Endothelial cell of umbilical vein (primary cell): ENCODE results near the gene COG2. TPM values are rescaled to one million over a fixed set of nuclear protein-coding genes. Genes with fewer than 3 reads are reported as not detected.

Source experiments
- BruUV-seq: library from RNA; stranded (reverse); fragments of 400-500 nt; replicated peaks from 2 replicates; lab custom pipeline; 2021; lab: Mats Ljungman, UMichigan
- CTCF ChIA-PET: fragments of 300-600, 350-600 bp; sonication (Branson Sonifier 250); formaldehyde crosslinking; loops from one replicate; lab custom pipeline; 2021; ENCODE audit warnings: antibody characterized with exemption, inconsistent platforms; lab: Charles Lee
- POLR2A ChIA-PET: fragments of 300-600, 350-600 bp; sonication (Branson Sonifier 250); formaldehyde crosslinking; loops from one replicate; lab custom pipeline; 2021; ENCODE audit warnings: antibody characterized with exemption, inconsistent platforms; lab: Charles Lee
- DNase-seq: peaks from one replicate; pipeline ENCODE4 v3.0.0-alpha.2; 2011; ENCODE audit warnings: low read depth, low spot score
- FAIRE-seq: peaks from 2 replicates; lab custom pipeline; 2011; peaks lifted over from hg19 to GRCh38; lab: Jason Lieb, UNC
- H2AFZ ChIP-seq: 2 replicates; pipeline ENCODE4 v1.6.0; 2012; ENCODE audit warnings: low read depth, low read length, control low read depth, inconsistent platforms
- H3K27ac ChIP-seq: 2 replicates; pipeline ENCODE4 v1.5.1; 2011; ENCODE audit warnings: low read depth, mild to moderate bottlenecking, control low read depth, low read length, moderate library complexity; ENCODE audit not compliant: insufficient read depth
- H3K27me3 ChIP-seq, 2 experiments: 2 replicates each; pipeline versions ENCODE4 v1.6.0 to v1.6.1; 2011; ENCODE audit warnings: low read length in 2 of 2, mixed read lengths in 1 of 2; ENCODE audit not compliant: control insufficient read depth in 2 of 2, insufficient read depth in 2 of 2
- H3K36me3 ChIP-seq, 2 experiments: 2 replicates in 1 of 2; 3 replicates in 1 of 2; pipeline ENCODE4 v1.5.1; 2011; ENCODE audit warnings: low read length in 2 of 2, mild to moderate bottlenecking in 1 of 2, moderate library complexity in 1 of 2; ENCODE audit not compliant: control insufficient read depth in 2 of 2, insufficient read depth in 2 of 2; ENCODE audit errors: extremely low read depth in 1 of 2
- H3K4me1 ChIP-seq: 3 replicates; pipeline ENCODE4 v1.5.1; 2011; ENCODE audit warnings: mild to moderate bottlenecking, low read length; ENCODE audit not compliant: control insufficient read depth, insufficient read depth; ENCODE audit errors: extremely low read depth
- H3K4me2 ChIP-seq: 2 replicates; pipeline ENCODE4 v1.6.1; 2011; ENCODE audit warnings: low read length, control low read depth, mixed read lengths; ENCODE audit not compliant: insufficient read depth
- H3K4me3 ChIP-seq, 3 experiments: fragments of 200-600 bp in 1 of 3; sonication (generic), shearing (Covaris generic) in 1 of 3; replicated peaks in 1 of 3; 2 replicates each; pipeline ENCODE4 v1.5.1; 2011 to 2016; ENCODE audit warnings: control low read depth in 3 of 3, low read length in 3 of 3, mild to moderate bottlenecking in 2 of 3, inconsistent platforms in 1 of 3, low read depth in 1 of 3, moderate library complexity in 1 of 3; ENCODE audit not compliant: insufficient read depth in 1 of 3
- H3K79me2 ChIP-seq: 2 replicates; pipeline ENCODE4 v1.6.0; 2012; ENCODE audit warnings: low read length, inconsistent platforms; ENCODE audit not compliant: control insufficient read depth, insufficient read depth
- H3K9ac ChIP-seq: replicated peaks from 2 replicates; pipeline ENCODE3; 2011; ENCODE audit warnings: low read length, control low read depth; ENCODE audit not compliant: insufficient read depth; ENCODE audit errors: extremely low read depth
- H3K9me1 ChIP-seq: replicated peaks from 3 replicates; pipeline ENCODE4 v1.6.0; 2011; ENCODE audit warnings: mild to moderate bottlenecking, low read length; ENCODE audit not compliant: control insufficient read depth, insufficient read depth; ENCODE audit errors: extremely low read depth
- H3K9me3 ChIP-seq: replicated peaks from 2 replicates; pipeline ENCODE4 v1.5.1; 2012; ENCODE audit warnings: low read length, inconsistent platforms; ENCODE audit not compliant: control insufficient read depth, insufficient read depth
- H4K20me1 ChIP-seq: replicated peaks from 2 replicates; pipeline ENCODE3; 2011; ENCODE audit warnings: mild to moderate bottlenecking, low read length; ENCODE audit not compliant: control insufficient read depth, insufficient read depth; ENCODE audit errors: extremely low read depth
- EZH2 ChIP-seq: IDR thresholded peaks from 2 replicates; pipeline ENCODE4 v1.6.1; 2012; ENCODE audit warnings: borderline replicate concordance, low read depth, mild to moderate bottlenecking, moderate library complexity, low read length, inconsistent platforms; ENCODE audit not compliant: severe bottlenecking
- FOS ChIP-seq: IDR thresholded peaks from 2 replicates; pipeline ENCODE4 v1.6.1; 2011; ENCODE audit warnings: mild to moderate bottlenecking, low read length, moderate library complexity, borderline replicate concordance; ENCODE audit not compliant: insufficient read depth
- GATA2 ChIP-seq: IDR thresholded peaks from 2 replicates; pipeline ENCODE4 v1.7.0; 2011; ENCODE audit warnings: low read depth, mild to moderate bottlenecking, moderate library complexity, mixed read lengths, low read length; ENCODE audit not compliant: insufficient read length, insufficient read depth
- JUN ChIP-seq: IDR thresholded peaks from 2 replicates; pipeline ENCODE4 v1.6.1; 2011; ENCODE audit warnings: borderline replicate concordance, low read depth; ENCODE audit not compliant: insufficient read length, insufficient read depth
- MYC ChIP-seq: IDR thresholded peaks from one replicate; pipeline ENCODE4 v1.6.1; 2011; ENCODE audit warnings: mild to moderate bottlenecking, low read depth, low read length
- POLR2A ChIP-seq: IDR thresholded peaks from 2 replicates; pipeline ENCODE4 v1.6.1; 2012; ENCODE audit warnings: low read depth, mild to moderate bottlenecking, control low read depth, low read length
- POLR2AphosphoS5 ChIP-seq: IDR thresholded peaks from 2 replicates; pipeline ENCODE4 v1.6.1; 2012; ENCODE audit warnings: low read depth, mild to moderate bottlenecking, control low read depth, low read length, moderate library complexity; ENCODE audit not compliant: insufficient read depth
- dilution Hi-C: fragments of 300-500 bp; cut with MboI; formaldehyde crosslinking; loops from one replicate; pipeline ENCODE4 v1.15.0; 2019; ENCODE audit warnings: low sequenced_read_pairs; ENCODE audit not compliant: extremely low pct_ligation_motif_present
- intact Hi-C: fragments of 100-400 bp; cut with micrococcal nuclease; formaldehyde crosslinking; loops from one replicate; pipeline ENCODE4 v1.10.0; 2022
- polyA plus RNA-seq, 4 experiments: library from polyadenylated mRNA; depleted of rRNA in 3 of 4; stranded (reverse) in 3 of 4; unstranded in 1 of 4; fragments of >200 nt; gene quantifications; 2 replicates each; pipeline versions ENCODE4 v1.2.1 to v1.2.3, GENCODE V29; 2011 to 2012; ENCODE audit warnings: missing spikeins in 1 of 4
- total RNA-seq: library from RNA; stranded (reverse); gene quantifications from 2 replicates; pipeline ENCODE4 v1.2.3, GENCODE V29; 2021
- TF ChIP-seq, protein P1 (sequence below), 2 donors: IDR thresholded peaks; 1 replicate in 1 of 2; 2 replicates in 1 of 2; pipeline ENCODE4 v1.5.1; 2011; ENCODE audit warnings: low read length in 2 of 2, mild to moderate bottlenecking in 2 of 2, moderate library complexity in 2 of 2, control low read depth in 1 of 2, inconsistent platforms in 1 of 2, low read depth in 1 of 2; ENCODE audit not compliant: insufficient read depth in 1 of 2; ENCODE audit errors: extremely low read depth in 1 of 2
- TF ChIP-seq, protein P2 (sequence below): IDR thresholded peaks from 2 replicates; pipeline ENCODE4 v1.6.1; 2011; ENCODE audit not compliant: insufficient read depth, insufficient read length

Gene COG2
- total and polyA plus RNA-seq, 2 donors (not counting 3 experiments of a cell fraction or from before 2014, with no cell fraction given): 7.6 to 24.2 TPM

DNA sequence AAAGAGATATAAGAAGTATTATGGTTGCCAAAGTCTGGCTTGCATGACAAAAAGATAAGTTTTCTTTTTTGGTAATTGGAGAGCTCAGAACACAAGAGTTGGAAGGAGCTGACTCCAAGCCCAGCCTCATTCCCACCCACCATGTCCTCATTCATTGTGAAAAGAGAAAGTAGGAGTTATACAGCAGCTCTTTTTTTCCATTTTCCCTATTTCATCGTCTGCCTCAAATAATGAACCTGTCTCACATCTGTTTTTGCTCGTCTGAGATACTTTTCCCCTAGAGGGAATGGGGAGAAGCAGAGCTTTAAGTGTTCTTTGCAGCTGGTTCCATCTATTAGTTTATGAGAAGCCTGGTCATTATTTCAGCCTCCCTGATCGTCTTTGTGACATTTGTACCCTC lies 36.9 kb downstream of the COG2 start:
- Histone ChIP-seq H4K20me1 (no peaks in the 10 kb centered on the region), H2AFZ (no peak overlapping the region), H3K9me3 (no peaks in the 10 kb centered on the region), H3K79me2 (no peaks in the 10 kb centered on the region), H3K9me1 (no peaks in the 10 kb centered on the region), H3K4me2 (no peak overlapping the region), H3K9ac (no peak overlapping the region), H3K27ac (no peak overlapping the region), H3K27me3 (no peaks in the 10 kb centered on the region), H3K4me1 (peaks cover 4% of the 10 kb centered on the region), H3K36me3 (peaks cover 3 to 10% of the 10 kb centered on the region in 2 experiments), H3K4me3 (no peak overlapping the region)
- intact Hi-C loops (no loop called here), dilution Hi-C loops (no loop called here)
- FAIRE-seq (no peak), DNase-seq (no peak)
- BruUV-seq: no TSS peak
- TF ChIP-seq, protein P1, sequence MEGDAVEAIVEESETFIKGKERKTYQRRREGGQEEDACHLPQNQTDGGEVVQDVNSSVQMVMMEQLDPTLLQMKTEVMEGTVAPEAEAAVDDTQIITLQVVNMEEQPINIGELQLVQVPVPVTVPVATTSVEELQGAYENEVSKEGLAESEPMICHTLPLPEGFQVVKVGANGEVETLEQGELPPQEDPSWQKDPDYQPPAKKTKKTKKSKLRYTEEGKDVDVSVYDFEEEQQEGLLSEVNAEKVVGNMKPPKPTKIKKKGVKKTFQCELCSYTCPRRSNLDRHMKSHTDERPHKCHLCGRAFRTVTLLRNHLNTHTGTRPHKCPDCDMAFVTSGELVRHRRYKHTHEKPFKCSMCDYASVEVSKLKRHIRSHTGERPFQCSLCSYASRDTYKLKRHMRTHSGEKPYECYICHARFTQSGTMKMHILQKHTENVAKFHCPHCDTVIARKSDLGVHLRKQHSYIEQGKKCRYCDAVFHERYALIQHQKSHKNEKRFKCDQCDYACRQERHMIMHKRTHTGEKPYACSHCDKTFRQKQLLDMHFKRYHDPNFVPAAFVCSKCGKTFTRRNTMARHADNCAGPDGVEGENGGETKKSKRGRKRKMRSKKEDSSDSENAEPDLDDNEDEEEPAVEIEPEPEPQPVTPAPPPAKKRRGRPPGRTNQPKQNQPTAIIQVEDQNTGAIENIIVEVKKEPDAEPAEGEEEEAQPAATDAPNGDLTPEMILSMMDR (IDR thresholded peaks at IDR 0.05; ENCODE audit: extremely low read depth in 1 of 2, insufficient read depth in 1 of 2, low read depth in 1 of 2, low read length in 2 of 2): no peak
- TF ChIP-seq EZH2: no peak
- TF ChIP-seq, protein P2, sequence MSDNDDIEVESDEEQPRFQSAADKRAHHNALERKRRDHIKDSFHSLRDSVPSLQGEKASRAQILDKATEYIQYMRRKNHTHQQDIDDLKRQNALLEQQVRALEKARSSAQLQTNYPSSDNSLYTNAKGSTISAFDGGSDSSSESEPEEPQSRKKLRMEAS: no peak
- no peak for TF ChIP-seq MYC
- no peak for TF ChIP-seq JUN
- no peak for TF ChIP-seq GATA2
- no peak for TF ChIP-seq FOS
- no peak for TF ChIP-seq POLR2AphosphoS5
- no peak for TF ChIP-seq POLR2A
- ChIA-PET POLR2A (no interaction called here), CTCF (no interaction called here)
